Measurements from ENCODE around the gene CA10.

Gene CA10

GRCh38 chr17:51926448-51926847 is 232.1 kb downstream of the CA10 start:
- H3K9me3 ChIP-seq (ENCODE audit: severe bottlenecking): no peaks in the 10 kb centered on the region
- no peaks in the 10 kb centered on the region for H3K36me3 ChIP-seq
- H3K27ac ChIP-seq: no peak overlapping the region
- no peak overlapping the region for H3K4me3 ChIP-seq (ENCODE audit: low read depth, low read length)
- no peaks in the 10 kb centered on the region for H3K27me3 ChIP-seq (ENCODE audit: insufficient read depth, low read depth, severe bottlenecking)
- TF ChIP-seq CTCF (IDR thresholded peaks at IDR 0.05; ENCODE audit: low read depth, low read length): no peak
- no peak for DNase-seq

GRCh38 chr17:51921500-51921899 is 237.0 kb downstream of the CA10 start:
- no peaks in the 10 kb centered on the region for H3K36me3 ChIP-seq
- H3K9me3 ChIP-seq (ENCODE audit: severe bottlenecking): peaks cover 9% of the 10 kb centered on the region
- no peak overlapping the region for H3K4me3 ChIP-seq (ENCODE audit: low read depth, low read length)
- no peak overlapping the region for H3K27ac ChIP-seq
- TF ChIP-seq CTCF (IDR thresholded peaks at IDR 0.05; ENCODE audit: low read depth, low read length): no peak
- H3K27me3 ChIP-seq (ENCODE audit: insufficient read depth, low read depth, severe bottlenecking): no peaks in the 10 kb centered on the region
- DNase-seq: no peak

DNA sequence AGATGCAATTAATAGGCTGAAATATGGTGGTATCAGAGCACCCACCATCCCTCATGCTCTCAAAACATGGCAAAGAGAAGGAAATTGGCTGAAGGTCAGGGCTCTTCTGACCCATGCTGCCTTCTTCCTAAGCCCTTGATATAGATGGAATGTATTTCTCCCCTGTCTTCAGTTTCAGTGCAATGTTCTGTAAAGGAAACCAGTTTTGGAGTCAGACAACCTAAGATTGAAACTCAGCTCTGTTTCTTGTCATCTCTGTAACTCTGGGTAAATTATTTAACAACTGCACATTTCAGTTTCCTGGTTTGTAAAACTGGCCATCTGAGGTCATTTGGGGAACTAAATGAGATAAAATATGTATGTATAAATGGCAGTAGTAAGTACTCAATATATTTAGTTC is 243.9 kb downstream of the CA10 start:
- no peak overlapping the region for H3K4me3 ChIP-seq (ENCODE audit: low read depth, low read length)
- no peak for TF ChIP-seq CTCF (IDR thresholded peaks at IDR 0.05; ENCODE audit: low read depth, low read length)
- H3K36me3 ChIP-seq: no peaks in the 10 kb centered on the region
- peaks cover 9% of the 10 kb centered on the region for H3K9me3 ChIP-seq (ENCODE audit: severe bottlenecking)
- DNase-seq: no peak
- no peaks in the 10 kb centered on the region for H3K27me3 ChIP-seq (ENCODE audit: insufficient read depth, low read depth, severe bottlenecking)
- no peak overlapping the region for H3K27ac ChIP-seq

DNA sequence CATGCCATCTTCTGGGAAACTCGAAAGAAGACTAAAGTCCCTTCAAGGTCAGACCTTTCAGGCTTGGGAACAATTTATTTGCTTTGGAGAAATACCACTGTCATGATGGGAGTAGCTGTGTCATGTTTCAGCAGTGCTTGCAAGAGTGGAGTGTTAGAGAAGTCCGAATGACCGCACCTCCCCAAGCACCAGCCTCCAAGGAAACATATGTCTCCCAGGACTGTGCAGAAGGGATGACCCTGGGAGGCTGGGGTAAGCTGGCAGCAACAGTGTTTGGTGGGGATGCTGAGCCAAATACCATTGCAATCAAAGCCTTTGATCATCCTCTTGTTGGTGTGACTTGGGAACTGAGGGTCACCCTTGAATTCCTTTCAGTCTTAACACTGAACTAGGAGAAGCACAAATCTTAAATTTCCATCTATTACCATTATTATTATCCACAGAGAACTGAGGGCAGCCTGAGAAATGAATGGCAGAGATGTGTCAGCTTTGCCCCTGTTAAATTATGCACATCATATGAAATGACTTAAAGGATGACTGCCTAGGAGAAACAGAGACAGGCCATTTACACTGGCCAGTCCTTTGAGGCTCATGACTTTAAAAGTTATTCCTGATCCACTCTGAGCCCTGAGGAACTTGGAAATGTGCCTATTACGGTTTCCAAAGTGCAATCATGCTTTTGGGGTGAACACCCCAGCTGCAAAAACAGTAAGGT is 244.9 kb downstream of the CA10 start:
- TF ChIP-seq CTCF (IDR thresholded peaks at IDR 0.05; ENCODE audit: low read depth, low read length): no peak

GRCh38 chr17:51912939-51913338 is 245.6 kb downstream of the CA10 start:
- no peaks in the 10 kb centered on the region for H3K36me3 ChIP-seq
- peaks cover 9% of the 10 kb centered on the region for H3K9me3 ChIP-seq (ENCODE audit: severe bottlenecking)
- no peak overlapping the region for H3K4me3 ChIP-seq (ENCODE audit: low read depth, low read length)
- H3K27me3 ChIP-seq (ENCODE audit: insufficient read depth, low read depth, severe bottlenecking): no peaks in the 10 kb centered on the region
- no peak overlapping the region for H3K27ac ChIP-seq
- no peak for DNase-seq
- no peak for TF ChIP-seq CTCF (IDR thresholded peaks at IDR 0.05; ENCODE audit: low read depth, low read length)

More for the DNA sequence above, 244.9 kb downstream of the CA10 start:
- H3K36me3 ChIP-seq: no peaks in the 10 kb centered on the region
- H3K27ac ChIP-seq: no peak overlapping the region
- H3K9me3 ChIP-seq (ENCODE audit: severe bottlenecking): peaks cover 9% of the 10 kb centered on the region
- DNase-seq: no peak
- H3K4me3 ChIP-seq (ENCODE audit: low read depth, low read length): no peak overlapping the region
- H3K27me3 ChIP-seq (ENCODE audit: insufficient read depth, low read depth, severe bottlenecking): no peaks in the 10 kb centered on the region

DNA sequence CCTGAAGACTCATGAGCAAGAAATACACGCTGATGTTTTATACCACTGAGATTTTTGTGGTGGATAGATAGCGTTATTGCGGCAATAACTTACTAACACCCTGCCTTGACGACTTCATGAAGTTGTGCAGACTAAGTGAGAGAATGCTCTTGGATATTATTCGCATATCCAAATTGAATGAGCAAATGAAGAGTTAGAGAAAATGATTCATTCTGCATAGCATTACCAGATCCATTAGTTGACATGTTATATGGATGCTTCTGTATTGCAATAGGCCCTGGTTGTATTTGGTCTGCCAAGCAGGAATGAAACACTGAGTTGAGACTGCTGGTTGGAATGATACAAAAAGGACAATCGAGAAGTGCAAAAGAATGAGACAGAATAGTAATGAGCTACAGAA is 247.3 kb downstream of the CA10 start:
- Histone ChIP-seq H3K27me3 (ENCODE audit: insufficient read depth, low read depth, severe bottlenecking) (no peaks in the 10 kb centered on the region), H3K27ac (no peak overlapping the region), H3K4me3 (ENCODE audit: low read depth, low read length) (no peak overlapping the region), H3K36me3 (no peaks in the 10 kb centered on the region), H3K9me3 (ENCODE audit: severe bottlenecking) (no peaks in the 10 kb centered on the region)
- TF ChIP-seq CTCF (IDR thresholded peaks at IDR 0.05; ENCODE audit: low read depth, low read length): no peak
- no peak for DNase-seq

All from WERI-Rb-1 (cell line).